T-cell (primary cell): ENCODE measurements around the gene SVIL. TPM values are rescaled to one million over a fixed set of nuclear protein-coding genes. Genes with fewer than 3 reads are reported as not detected.
A peak's percentile ranks its signal among the peaks of the same experiment; 100 is the strongest.

Source experiments
- ATAC-seq, 4 experiments: fragments of 200-7000 bp in 3 of 4; fragments of 150-1000 bp in 1 of 4; cut with Tn5 transposase; replicated peaks in 1 of 4; 1 replicate in 3 of 4; 2 replicates in 1 of 4; pipeline ENCODE4 v1.10.0; 2021; ENCODE audit warnings: moderate library complexity in 3 of 4, mild to moderate bottlenecking in 2 of 4, moderate number of reproducible peaks in 1 of 4
- CTCF ChIA-PET, 2 donors: fragments of 300-600 bp; sonication (Branson Sonifier 250); formaldehyde crosslinking; loops; one replicate each; lab custom pipeline; 2022; ENCODE audit warnings: antibody characterized with exemption in 2 of 2; lab: Charles Lee
- POLR2A ChIA-PET, 2 donors: fragments of 300-600 bp; sonication (Branson Sonifier 250); formaldehyde crosslinking; loops; one replicate each; lab custom pipeline; 2022; ENCODE audit warnings: antibody characterized with exemption in 2 of 2; lab: Charles Lee
- DNase-seq, 35 experiments: peaks; one replicate each; pipeline versions ENCODE4 v3.0.0 to v3.0.0-alpha.2; 2013 to 2023
- H3K27ac ChIP-seq: one replicate; pipeline ENCODE4 v1.5.1; 2013; ENCODE audit warnings: low read length
- H3K27me3 ChIP-seq, 2 experiments: replicated peaks in 1 of 2; 1 replicate in 1 of 2; 2 replicates in 1 of 2; pipeline versions ENCODE4 v1.6.1 to v1.7.0; 2013; ENCODE audit warnings: low read length in 1 of 2, mixed read lengths in 1 of 2; ENCODE audit not compliant: control insufficient read depth in 2 of 2, insufficient read depth in 2 of 2; ENCODE audit errors: extremely low read depth in 1 of 2
- H3K36me3 ChIP-seq, 2 donors: 1 replicate in 1 of 2; 2 replicates in 1 of 2; pipeline versions ENCODE4 v1.6.1 to v1.7.0; 2013; ENCODE audit warnings: low read length in 1 of 2; ENCODE audit not compliant: control insufficient read depth in 2 of 2, insufficient read depth in 1 of 2; ENCODE audit errors: extremely low read depth in 1 of 2
- H3K4me1 ChIP-seq, 2 experiments: 1 replicate in 1 of 2; 2 replicates in 1 of 2; pipeline versions ENCODE4 v1.6.1 to v1.7.0; 2013; ENCODE audit warnings: low read length in 2 of 2, mixed read lengths in 1 of 2; ENCODE audit not compliant: insufficient read depth in 2 of 2, control insufficient read depth in 1 of 2; ENCODE audit errors: extremely low read depth in 1 of 2
- H3K4me3 ChIP-seq, 2 donors: 1 replicate in 1 of 2; 2 replicates in 1 of 2; pipeline versions ENCODE4 v1.5.1 to v1.7.0; 2013; ENCODE audit warnings: mild to moderate bottlenecking in 2 of 2, low read length in 1 of 2, moderate library complexity in 1 of 2; ENCODE audit not compliant: control insufficient read depth in 1 of 2; ENCODE audit errors: extremely low read depth in 1 of 2
- H3K9me3 ChIP-seq: 2 replicates; pipeline ENCODE4 v1.7.0; 2013
- H3K27ac Mint-ChIP-seq, 2 donors: one replicate each; pipeline ENCODE4 v1.8.0; 2020 to 2021; ENCODE audit warnings: mild to moderate bottlenecking in 2 of 2, mixed read lengths in 2 of 2
- H3K27me3 Mint-ChIP-seq, 2 donors: one replicate each; pipeline ENCODE4 v1.8.0; 2021 to 2022; ENCODE audit warnings: mixed read lengths in 2 of 2
- H3K36me3 Mint-ChIP-seq: one replicate; pipeline ENCODE4 v1.8.0; 2021; ENCODE audit warnings: mixed read lengths
- H3K4me1 Mint-ChIP-seq, 3 donors: one replicate each; pipeline ENCODE4 v1.8.0; 2020 to 2022; ENCODE audit warnings: mixed read lengths in 3 of 3, mild to moderate bottlenecking in 1 of 3
- H3K4me3 Mint-ChIP-seq, 3 donors: one replicate each; pipeline ENCODE4 v1.8.0; 2020 to 2022; ENCODE audit warnings: mild to moderate bottlenecking in 3 of 3, mixed read lengths in 3 of 3, moderate library complexity in 3 of 3
- H3K9me3 Mint-ChIP-seq, 3 donors: one replicate each; pipeline ENCODE4 v1.8.0; 2020 to 2022; ENCODE audit warnings: mixed read lengths in 3 of 3
- WGBS: methylation state at CpG from one replicate; pipeline ENCODE4 v1.1.5; 2013; ENCODE audit warnings: missing lambda C conversion rate; ENCODE audit not compliant: insufficient coverage; 5-methylcytosine and 5-hydroxymethylcytosine counted together
- total RNA-seq, 35 experiments: library from RNA in 6 of 35; stranded (reverse) in 6 of 35; fragments of 120-200 nt in 1 of 35; gene quantifications; one replicate each; pipeline versions ENCODE4 v1.2.1 to v1.2.4 and lab custom pipeline; 2013 to 2026

SVIL gene
- total RNA-seq, 5 donors from 2014 or later (not counting 1 experiment from before 2014, with no cell fraction given) = 17.4 to 45.6 (median 19.6) TPM

- H3K27ac Mint-ChIP-seq = peak overlapping the region; percentile 66 to 72
- H3K27me3 Mint-ChIP-seq = no peaks in the 10 kb centered on the region
- peaks cover 50 to 53% (median 51%) of the 10 kb centered on the region in 3 donors for H3K4me1 Mint-ChIP-seq
- H3K4me3 ChIP-seq = no peak overlapping the region
- H3K36me3 ChIP-seq = peaks cover 0 to 6% of the 10 kb centered on the region in 2 donors
- POLR2A ChIA-PET = interaction anchor here in 1 of 2 donors (1.1 kb wide), 1 partner anchor 10 kb away, joined by 17 read pairs; no protein-coding TSS in a partner anchor
- ATAC-seq (no peak), DNase-seq (no peak)
- CTCF ChIA-PET = interaction anchor here (0.5 to 2.5 kb wide), 8 partner anchors 9 to 1404 kb away, joined by 3 to 10 read pairs (median 4); no protein-coding TSS in a partner anchor
- peak overlapping the region in 2 of 3 donors; percentile 39 to 78 for H3K4me3 Mint-ChIP-seq
- H3K27ac ChIP-seq = peak overlapping the region; percentile 48
- H3K36me3 Mint-ChIP-seq = peaks cover 21% of the 10 kb centered on the region
- WGBS = 74% methylated on average over 3 of the region's 3 CpGs
- no peaks in the 10 kb centered on the region for H3K9me3 ChIP-seq
- peaks cover 0 to under 1% of the 10 kb centered on the region in 2 experiments for H3K27me3 ChIP-seq
- H3K9me3 Mint-ChIP-seq = no peaks in the 10 kb centered on the region
- peaks cover 23 to 24% of the 10 kb centered on the region in 2 experiments for H3K4me1 ChIP-seq
Measured at GRCh38 chr10:29646960-29647461, 12.2 kb upstream of the SVIL start.

- ATAC-seq (peak in 1 of 4 experiments; percentile 50), DNase-seq (no peak)
- no peaks in the 10 kb centered on the region for H3K9me3 ChIP-seq
- H3K27me3 ChIP-seq = peaks cover 0 to 4% of the 10 kb centered on the region in 2 experiments
- H3K4me1 ChIP-seq = peaks cover 23 to 24% of the 10 kb centered on the region in 2 experiments
- H3K4me3 ChIP-seq = no peak overlapping the region
- Mint-ChIP-seq H3K27me3 (no peaks in the 10 kb centered on the region), H3K27ac (peak overlapping the region; percentile 58 to 66), H3K4me1 (peaks cover 44 to 47% (median 47%) of the 10 kb centered on the region in 3 donors), H3K4me3 (peak overlapping the region; percentile 14 to 78 (median 15)), H3K36me3 (peaks cover 16% of the 10 kb centered on the region), H3K9me3 (no peaks in the 10 kb centered on the region)
- H3K27ac ChIP-seq = peak overlapping the region; percentile 48
- 35% methylated on average over 3 of the region's 8 CpGs for WGBS
- ChIA-PET POLR2A (no interaction called here), CTCF (interaction anchor here in 1 of 2 donors (0.5 to 2.5 kb wide), 3 partner anchors 11 to 1403 kb away, joined by 3 to 10 read pairs (median 4); no protein-coding TSS in a partner anchor)
- H3K36me3 ChIP-seq = peaks cover 0 to 3% of the 10 kb centered on the region in 2 donors
Measured at GRCh38 chr10:29646238-29646902, 11.6 kb upstream of the SVIL start.

GRCh38 chr10:29643771-29644501 lies 9.2 kb upstream of the SVIL start:
- H3K9me3 Mint-ChIP-seq = no peaks in the 10 kb centered on the region
- Histone ChIP-seq H3K27ac (no peak overlapping the region), H3K4me1 (peaks cover 23 to 24% of the 10 kb centered on the region in 2 experiments), H3K9me3 (no peaks in the 10 kb centered on the region), H3K4me3 (no peak overlapping the region), H3K27me3 (peaks cover 0 to 4% of the 10 kb centered on the region in 2 experiments), H3K36me3 (peaks cover 0 to 2% of the 10 kb centered on the region in 2 donors)
- no peak overlapping the region for H3K27ac Mint-ChIP-seq
- CTCF ChIA-PET = interaction anchor here in 1 of 2 donors (0.6 kb wide), 1 partner anchor 204 kb away, joined by 3 read pairs; no protein-coding TSS in a partner anchor
- POLR2A ChIA-PET = no interaction called here
- DNase-seq = no peak
- H3K27me3 Mint-ChIP-seq = no peaks in the 10 kb centered on the region
- H3K4me3 Mint-ChIP-seq = no peak overlapping the region
- H3K4me1 Mint-ChIP-seq = peaks cover 33 to 47% (median 41%) of the 10 kb centered on the region in 3 donors
- no peak for ATAC-seq
- H3K36me3 Mint-ChIP-seq = peaks cover 24% of the 10 kb centered on the region
- WGBS = 75% methylated on average over 9 of the region's 12 CpGs

GRCh38 chr10:29642990-29643389 lies 8.2 kb upstream of the SVIL start:
- CTCF ChIA-PET = no interaction called here
- no peak overlapping the region for H3K27ac Mint-ChIP-seq

GRCh38 chr10:29637537-29637936 lies 2.8 kb upstream of the SVIL start:
- Mint-ChIP-seq H3K4me1 (peaks cover 44 to 58% (median 55%) of the 10 kb centered on the region in 3 donors), H3K4me3 (no peak overlapping the region), H3K27me3 (no peaks in the 10 kb centered on the region), H3K36me3 (peaks cover 16% of the 10 kb centered on the region), H3K9me3 (no peaks in the 10 kb centered on the region), H3K27ac (peak overlapping the region in 1 of 2 donors; percentile 28)
- ChIA-PET CTCF (no interaction called here), POLR2A (no interaction called here)
- Histone ChIP-seq H3K9me3 (no peaks in the 10 kb centered on the region), H3K27ac (no peak overlapping the region), H3K4me1 (peaks cover 10 to 23% of the 10 kb centered on the region in 2 experiments), H3K36me3 (peaks cover 0 to 3% of the 10 kb centered on the region in 2 donors), H3K27me3 (peaks cover 0 to 4% of the 10 kb centered on the region in 2 experiments), H3K4me3 (no peak overlapping the region)
- ATAC-seq (no peak), DNase-seq (no peak)
- WGBS = no CpG with 5 or more reads among the region's 3 CpGs

More at GRCh38 chr10:29642990-29643389, 8.2 kb upstream of the SVIL start:
- Mint-ChIP-seq H3K27me3 (no peaks in the 10 kb centered on the region), H3K4me3 (no peak overlapping the region), H3K36me3 (peaks cover 24% of the 10 kb centered on the region), H3K4me1 (peaks cover 24 to 37% (median 34%) of the 10 kb centered on the region in 3 donors), H3K9me3 (no peaks in the 10 kb centered on the region)
- no peak for ATAC-seq
- H3K4me3 ChIP-seq = no peak overlapping the region
- peaks cover 0 to 4% of the 10 kb centered on the region in 2 experiments for H3K27me3 ChIP-seq
- no peaks in the 10 kb centered on the region for H3K9me3 ChIP-seq
- no peak for DNase-seq
- POLR2A ChIA-PET = no interaction called here
- H3K27ac ChIP-seq = no peak overlapping the region
- peaks cover 0 to 2% of the 10 kb centered on the region in 2 donors for H3K36me3 ChIP-seq
- H3K4me1 ChIP-seq = peaks cover 13 to 15% of the 10 kb centered on the region in 2 experiments

GRCh38 chr10:29636178-29636577 lies 1.4 kb upstream of the SVIL start:
- peaks cover 0 to 3% of the 10 kb centered on the region in 2 donors for H3K36me3 ChIP-seq
- ChIA-PET POLR2A (interaction anchor here (0.7 to 1.4 kb wide), 3 partner anchors 22 to 1521 kb away, joined by 4 to 5 read pairs (median 5); no protein-coding TSS in a partner anchor), CTCF (interaction anchor here (0.7 to 1.2 kb wide), 4 partner anchors 9 to 45 kb away, joined by 3 to 4 read pairs (median 4); no protein-coding TSS in a partner anchor)
- peak in 1 of 35 experiments; percentile 58 for DNase-seq
- Mint-ChIP-seq H3K9me3 (no peaks in the 10 kb centered on the region), H3K4me1 (peaks cover 46 to 60% (median 56%) of the 10 kb centered on the region in 3 donors), H3K27ac (peak overlapping the region; percentile 72 to 89), H3K36me3 (peaks cover 16% of the 10 kb centered on the region), H3K4me3 (peak overlapping the region; percentile 24 to 48 (median 46)), H3K27me3 (no peaks in the 10 kb centered on the region)
- ATAC-seq = peak; percentile 60 to 74 (median 62)
- WGBS = 20% methylated on average over 1 of the region's 2 CpGs
- H3K27ac ChIP-seq = peak overlapping the region; percentile 84
- H3K4me1 ChIP-seq = peaks cover 10 to 23% of the 10 kb centered on the region in 2 experiments
- H3K9me3 ChIP-seq = no peaks in the 10 kb centered on the region
- H3K27me3 ChIP-seq = no peaks in the 10 kb centered on the region
- H3K4me3 ChIP-seq = no peak overlapping the region
